Vagina (tissue), 2 donors: ENCODE results near the gene DHRSX. TPM values are rescaled to one million over a fixed set of nuclear protein-coding genes. Genes with fewer than 3 reads are reported as not detected.

Experiments
- DNase-seq, 2 donors: peaks; one replicate each; pipeline ENCODE4 v3.0.0-alpha.2; 2017; ENCODE audit errors: extremely low spot score in 2 of 2
- H3K27ac ChIP-seq: fragments of 200-600 bp; sonication (generic); one replicate; pipeline ENCODE4 v1.5.1; 2019
- H3K27me3 ChIP-seq: fragments of 200-600 bp; sonication (generic); one replicate; pipeline ENCODE4 v1.5.1; 2019
- H3K36me3 ChIP-seq, 2 donors: fragments of 200-600 bp; sonication (generic); one replicate each; pipeline ENCODE4 v1.5.1; 2017 to 2019
- H3K4me1 ChIP-seq: fragments of 200-600 bp; sonication (generic); one replicate; pipeline ENCODE4 v1.5.1; 2019
- H3K4me3 ChIP-seq, 2 donors: fragments of 200-600 bp; sonication (generic); 1 replicate in 1 of 2; 2 replicates in 1 of 2; pipeline ENCODE4 v1.5.1; 2016 to 2019
- H3K9me3 ChIP-seq: fragments of 200-600 bp; sonication (generic); one replicate; pipeline ENCODE4 v1.5.1; 2019
- CTCF ChIP-seq, 3 experiments: fragments of 450-650 bp in 2 of 3; fragments of 200-600 bp in 1 of 3; sonication (generic) in 1 of 3; IDR thresholded peaks; one replicate each; pipeline ENCODE4 v1.5.1; 2017 to 2019; ENCODE audit warnings: antibody characterized with exemption in 3 of 3, mild to moderate bottlenecking in 2 of 3, moderate library complexity in 2 of 3
- POLR2A ChIP-seq, 2 donors: fragments of 450-650 bp; IDR thresholded peaks; one replicate each; pipeline ENCODE4 v1.6.1; 2017; ENCODE audit warnings: antibody characterized with exemption in 2 of 2, mild to moderate bottlenecking in 2 of 2, moderate library complexity in 2 of 2
- POLR2AphosphoS5 ChIP-seq, 2 donors: sonication (generic); formaldehyde crosslinking; IDR thresholded peaks; one replicate each; pipeline ENCODE4 v1.9.0; 2017; ENCODE audit warnings: antibody characterized with exemption in 2 of 2, mild to moderate bottlenecking in 2 of 2, low read depth in 1 of 2; ENCODE audit not compliant: insufficient read depth in 1 of 2
- intact Hi-C: fragments of 100-400 bp; cut with DNase I; formaldehyde crosslinking; loops from one replicate; pipeline ENCODE4 v1.15.1; 2023
- total RNA-seq: library from RNA; depleted of rRNA; stranded (reverse); fragments of >200 nt; gene quantifications from one replicate; pipeline ENCODE4 v1.2.3, GENCODE V29; 2016

The DHRSX gene
- total RNA-seq, 1 donor from 2014 or later, result 26.0 TPM

- no peak for TF ChIP-seq POLR2AphosphoS5 (IDR thresholded peaks at IDR 0.05; ENCODE audit: insufficient read depth in 1 of 2, low read depth in 1 of 2)
- TF ChIP-seq CTCF (IDR thresholded peaks at IDR 0.05), result no peak
- no peak for TF ChIP-seq POLR2A (IDR thresholded peaks at IDR 0.05)
- Histone ChIP-seq H3K4me1 (no peaks in the 10 kb centered on the region), H3K9me3 (no peaks in the 10 kb centered on the region), H3K27ac (no peak overlapping the region), H3K4me3 (no peak overlapping the region), H3K36me3 (peaks cover 0 to 11% of the 10 kb centered on the region in 2 donors), H3K27me3 (no peaks in the 10 kb centered on the region)
- no peak for DNase-seq
- intact Hi-C loops, result no loop called here
Observed at GRCh38 chrX:2410279-2411020, 90.3 kb downstream of the DHRSX start.

GRCh38 chrX:2409796-2410195, 91.0 kb downstream of the DHRSX start:
- Histone ChIP-seq H3K9me3 (no peaks in the 10 kb centered on the region), H3K27me3 (no peaks in the 10 kb centered on the region), H3K36me3 (peaks cover 0 to 11% of the 10 kb centered on the region in 2 donors), H3K27ac (no peak overlapping the region), H3K4me1 (no peaks in the 10 kb centered on the region), H3K4me3 (no peak overlapping the region)
- no peak for DNase-seq
- TF ChIP-seq CTCF (IDR thresholded peaks at IDR 0.05) (no peak), POLR2AphosphoS5 (IDR thresholded peaks at IDR 0.05; ENCODE audit: insufficient read depth in 1 of 2, low read depth in 1 of 2) (no peak), POLR2A (IDR thresholded peaks at IDR 0.05) (no peak)
- intact Hi-C loops, result no loop called here

- TF ChIP-seq POLR2AphosphoS5 (IDR thresholded peaks at IDR 0.05; ENCODE audit: insufficient read depth in 1 of 2, low read depth in 1 of 2) (no peak), POLR2A (IDR thresholded peaks at IDR 0.05) (no peak), CTCF (IDR thresholded peaks at IDR 0.05) (no peak)
- H3K4me3 ChIP-seq, result no peak overlapping the region
- no peaks in the 10 kb centered on the region for H3K27me3 ChIP-seq
- no peaks in the 10 kb centered on the region for H3K9me3 ChIP-seq
- intact Hi-C loops, result no loop called here
- DNase-seq, result no peak
- H3K27ac ChIP-seq, result no peak overlapping the region
- H3K36me3 ChIP-seq, result peaks cover 0 to 11% of the 10 kb centered on the region in 2 donors
- no peaks in the 10 kb centered on the region for H3K4me1 ChIP-seq
Observed at GRCh38 chrX:2408856-2409255, 91.9 kb downstream of the DHRSX start.

- TF ChIP-seq CTCF (IDR thresholded peaks at IDR 0.05) (no peak), POLR2A (IDR thresholded peaks at IDR 0.05) (no peak), POLR2AphosphoS5 (IDR thresholded peaks at IDR 0.05; ENCODE audit: insufficient read depth in 1 of 2, low read depth in 1 of 2) (no peak)
- no peak for DNase-seq
- Histone ChIP-seq H3K4me3 (no peak overlapping the region), H3K27me3 (no peaks in the 10 kb centered on the region), H3K4me1 (no peaks in the 10 kb centered on the region), H3K36me3 (peaks cover 0 to 11% of the 10 kb centered on the region in 2 donors), H3K27ac (no peak overlapping the region), H3K9me3 (no peaks in the 10 kb centered on the region)
- intact Hi-C loops, result no loop called here
Observed at GRCh38 chrX:2406891-2407518, 93.8 kb downstream of the DHRSX start.

- Histone ChIP-seq H3K4me3 (no peak overlapping the region), H3K27me3 (no peaks in the 10 kb centered on the region), H3K36me3 (peaks cover 0 to 11% of the 10 kb centered on the region in 2 donors), H3K9me3 (no peaks in the 10 kb centered on the region), H3K4me1 (peaks cover 10% of the 10 kb centered on the region), H3K27ac (no peak overlapping the region)
- TF ChIP-seq CTCF (IDR thresholded peaks at IDR 0.05) (no peak), POLR2AphosphoS5 (IDR thresholded peaks at IDR 0.05; ENCODE audit: insufficient read depth in 1 of 2, low read depth in 1 of 2) (no peak), POLR2A (IDR thresholded peaks at IDR 0.05) (no peak)
- no peak for DNase-seq
- intact Hi-C loops, result no loop called here
Observed at GRCh38 chrX:2404776-2405175, 96.0 kb downstream of the DHRSX start.
